Lung (tissue), 12 donors: Measurements from ENCODE around the gene HMCES. TPM values are rescaled to one million over a fixed set of nuclear protein-coding genes. Genes with fewer than 3 reads are reported as not detected.
A peak's percentile ranks its signal among the peaks of the same experiment; 100 is the strongest.
"Not testable (repeated sequence)": the region's sequence is repeated elsewhere in the genome, so short reads cannot be mapped to it uniquely, and the experiment has no call there.

ENCODE experiments used
- ATAC-seq: fragments of 200-7000 bp; cut with Tn5 transposase; one replicate; pipeline ENCODE4 v1.9.1; 2020; ENCODE audit warnings: moderate number of reproducible peaks; ENCODE audit not compliant: insufficient read depth, low FRiP score
- DNase-seq, 3 donors: peaks; one replicate each; pipeline ENCODE4 v3.0.0-alpha.2; 2013 to 2017
- H3K27ac ChIP-seq, 2 donors: one replicate each; pipeline ENCODE4 v1.5.1; 2013; ENCODE audit warnings: mild to moderate bottlenecking in 2 of 2, moderate library complexity in 2 of 2, control low read depth in 1 of 2, inconsistent platforms in 1 of 2, low read depth in 1 of 2, low read length in 1 of 2
- H3K27me3 ChIP-seq, 3 donors: one replicate each; pipeline ENCODE4 v1.5.1; 2013; ENCODE audit warnings: low read length in 2 of 3; ENCODE audit not compliant: control insufficient read depth in 3 of 3, insufficient read depth in 3 of 3
- H3K36me3 ChIP-seq, 4 donors: one replicate each; pipeline ENCODE4 v1.5.1; 2013; ENCODE audit warnings: low read length in 4 of 4, mild to moderate bottlenecking in 1 of 4, moderate library complexity in 1 of 4; ENCODE audit not compliant: control insufficient read depth in 4 of 4, insufficient read depth in 4 of 4
- H3K4me1 ChIP-seq, 5 donors: one replicate each; pipeline ENCODE4 v1.5.1; 2013; ENCODE audit warnings: low read length in 5 of 5, mild to moderate bottlenecking in 2 of 5, moderate library complexity in 1 of 5; ENCODE audit not compliant: control insufficient read depth in 5 of 5, insufficient read depth in 5 of 5
- H3K4me3 ChIP-seq: one replicate; pipeline ENCODE4 v1.5.1; 2013; ENCODE audit warnings: mild to moderate bottlenecking, control low read depth, moderate library complexity
- H3K9ac ChIP-seq, 2 donors: one replicate each; pipeline ENCODE4 v1.5.1; 2013; ENCODE audit warnings: low read length in 2 of 2, control low read depth in 1 of 2; ENCODE audit not compliant: insufficient read depth in 1 of 2
- H3K9me3 ChIP-seq, 4 donors: one replicate each; pipeline ENCODE4 v1.5.1; 2013; ENCODE audit warnings: low read length in 3 of 4, mild to moderate bottlenecking in 1 of 4, moderate library complexity in 1 of 4; ENCODE audit not compliant: control insufficient read depth in 4 of 4, insufficient read depth in 3 of 4
- CTCF ChIP-seq: IDR thresholded peaks from 2 replicates; pipeline ENCODE4 v1.5.1; 2012; ENCODE audit warnings: mild to moderate bottlenecking; ENCODE audit errors: control extremely low read depth, extremely low read depth
- WGBS, 2 donors: extraction: QIAGEN DNeasy Blood & Tissue Kit; methylation state at CpG; one replicate each; pipeline ENCODE4 v1.1.7; 2013; 5-methylcytosine and 5-hydroxymethylcytosine counted together
- polyA plus RNA-seq, 2 donors: library from polyadenylated mRNA; stranded (reverse); fragments of 200-250 nt; gene quantifications; one replicate each; pipeline ENCODE4 v1.2.1, GENCODE V29; 2013
- total RNA-seq, 2 donors: library from RNA; depleted of rRNA in 1 of 2; stranded (reverse); fragments of >200 nt in 1 of 2; gene quantifications; one replicate each; pipeline ENCODE4 v1.2.1, GENCODE V29; 2014 to 2021
- donor health status: control.
- donor health status: control.
- donor health status: Bipolar disorder and iron deficiency.
- donor health status: healthy.
- donor health status: DM: yes; HTN: yes; CAD: no.

HMCES gene
- total and polyA plus RNA-seq, 4 donors: 23.2 to 36.6 (median 34.6) TPM

- WGBS, 2 donors: 59 to 63% methylated on average over 6 of the region's 6 CpGs
- no peak for ATAC-seq
- H3K4me3 ChIP-seq: no peak overlapping the region
Observed at GRCh38 chr3:129336093-129336706, 57.5 kb downstream of the HMCES start.

GRCh38 chr3:129337719-129338118, 59.0 kb downstream of the HMCES start:
- not testable (repeated sequence) for H3K4me1 ChIP-seq, H3K9ac ChIP-seq, H3K4me3 ChIP-seq, DNase-seq, H3K9me3 ChIP-seq, H3K36me3 ChIP-seq, H3K27me3 ChIP-seq, ATAC-seq, H3K27ac ChIP-seq
- 91 to 93% methylated on average over 4 of the region's 4 CpGs for WGBS, 2 donors

More at GRCh38 chr3:129336093-129336706, 57.5 kb downstream of the HMCES start:
- H3K4me1 ChIP-seq: no peaks in the 10 kb centered on the region
- H3K27ac ChIP-seq: no peak overlapping the region
- H3K36me3 ChIP-seq: no peaks in the 10 kb centered on the region
- H3K9me3 ChIP-seq: no peaks in the 10 kb centered on the region
- H3K27me3 ChIP-seq: no peaks in the 10 kb centered on the region
- DNase-seq: peak in 1 of 3 donors; percentile 44
- TF ChIP-seq CTCF: no peak
- no peak overlapping the region for H3K9ac ChIP-seq

GRCh38 chr3:129339186-129339585, 60.5 kb downstream of the HMCES start:
- ATAC-seq, DNase-seq: not testable (repeated sequence)
- WGBS, 2 donors: 91 to 94% methylated on average over 4 to 15 of the region's 36 CpGs

GRCh38 chr3:129339833-129340232, 61.2 kb downstream of the HMCES start:
- ATAC-seq, DNase-seq, H3K36me3 ChIP-seq, H3K4me3 ChIP-seq, H3K27ac ChIP-seq, H3K9ac ChIP-seq, H3K27me3 ChIP-seq, H3K9me3 ChIP-seq: not testable (repeated sequence)
- 95 to 96% methylated on average over 23 to 30 of the region's 30 CpGs for WGBS, 2 donors
- peaks cover 0 to 14% (median 6%) of the 10 kb centered on the region in 5 donors for H3K4me1 ChIP-seq

More at GRCh38 chr3:129339186-129339585, 60.5 kb downstream of the HMCES start:
- H3K9me3 ChIP-seq, H3K27me3 ChIP-seq, H3K27ac ChIP-seq, H3K4me1 ChIP-seq, H3K9ac ChIP-seq, H3K4me3 ChIP-seq, H3K36me3 ChIP-seq: not testable (repeated sequence)

- no peaks in the 10 kb centered on the region for H3K9me3 ChIP-seq
- no peak overlapping the region for H3K9ac ChIP-seq
- ATAC-seq (no peak), DNase-seq (peak in 1 of 3 donors; percentile 24)
- no peaks in the 10 kb centered on the region for H3K36me3 ChIP-seq
- H3K27ac ChIP-seq: no peak overlapping the region
- H3K4me1 ChIP-seq: peaks cover 0 to 14% (median 6%) of the 10 kb centered on the region in 5 donors
- H3K4me3 ChIP-seq: no peak overlapping the region
- no peak for TF ChIP-seq CTCF
- 81 to 86% methylated on average over 10 of the region's 10 CpGs for WGBS, 2 donors
- no peaks in the 10 kb centered on the region for H3K27me3 ChIP-seq
Observed at GRCh38 chr3:129341331-129342141, 62.9 kb downstream of the HMCES start.
